Stomach (tissue), 9 donors: ENCODE measurements around the gene SH3TC1. TPM values are rescaled to one million over a fixed set of nuclear protein-coding genes. Genes with fewer than 3 reads are reported as not detected.

Source experiments
- DNase-seq, 2 donors: peaks; one replicate each; pipeline versions ENCODE4 v3.0.0 to v3.0.0-alpha.2; 2013 to 2019
- H3K27ac ChIP-seq, 5 donors: fragments of 200-600 bp in 4 of 5; sonication (generic) in 4 of 5; one replicate each; pipeline ENCODE4 v1.5.1; 2013 to 2019; ENCODE audit warnings: mild to moderate bottlenecking in 1 of 5, moderate library complexity in 1 of 5
- H3K27me3 ChIP-seq, 3 donors: fragments of 200-600 bp; sonication (generic); one replicate each; pipeline ENCODE4 v1.5.1; 2017 to 2019; ENCODE audit warnings: mixed run types in 1 of 3
- H3K36me3 ChIP-seq, 4 donors: fragments of 200-600 bp; sonication (generic); 1 replicate in 3 of 4; 2 replicates in 1 of 4; pipeline ENCODE4 v1.5.1; 2016 to 2019
- H3K4me1 ChIP-seq, 4 donors: fragments of 200-600 bp; sonication (generic); one replicate each; pipeline ENCODE4 v1.5.1; 2016 to 2019
- H3K4me3 ChIP-seq, 4 donors: fragments of 200-600 bp; sonication (generic) in 3 of 4; one replicate each; pipeline ENCODE4 v1.5.1; 2016 to 2019; ENCODE audit warnings: mild to moderate bottlenecking in 1 of 4
- H3K9me3 ChIP-seq, 4 donors: fragments of 200-600 bp; sonication (generic); one replicate each; pipeline ENCODE4 v1.5.1; 2016 to 2019
- CTCF ChIP-seq, 7 experiments: fragments of 450-650 bp in 4 of 7; fragments of 200-600 bp in 3 of 7; sonication (generic) in 3 of 7; IDR thresholded peaks; one replicate each; pipeline ENCODE4 v1.5.1; 2016 to 2019; ENCODE audit warnings: antibody characterized with exemption in 7 of 7, control low read depth in 2 of 7, mild to moderate bottlenecking in 1 of 7
- EP300 ChIP-seq: sonication (generic); formaldehyde crosslinking; IDR thresholded peaks from one replicate; pipeline ENCODE4 v1.6.1; 2017; ENCODE audit warnings: antibody characterized with exemption
- POLR2A ChIP-seq, 4 donors: fragments of 450-650 bp; IDR thresholded peaks; one replicate each; pipeline ENCODE4 v1.6.1; 2016; ENCODE audit warnings: antibody characterized with exemption in 4 of 4, control low read depth in 2 of 4, mild to moderate bottlenecking in 1 of 4, moderate library complexity in 1 of 4
- POLR2AphosphoS5 ChIP-seq, 3 donors: sonication (generic); formaldehyde crosslinking; IDR thresholded peaks; one replicate each; pipeline ENCODE4 v1.6.1; 2016; ENCODE audit warnings: antibody characterized with exemption in 3 of 3
- WGBS, 5 donors: extraction: QIAGEN DNeasy Blood & Tissue Kit in 3 of 5; methylation state at CpG; one replicate each; pipeline versions ENCODE4 v1.1.5 to v1.1.7; 2013 to 2018; 5-methylcytosine and 5-hydroxymethylcytosine counted together
- intact Hi-C: fragments of 100-400 bp; cut with DNase I; formaldehyde crosslinking; loops from one replicate; pipeline ENCODE4 v1.15.1; 2023; ENCODE audit warnings: low total_unique reads
- polyA plus RNA-seq, 3 donors: library from polyadenylated mRNA; stranded (reverse); fragments of 200-250 nt; gene quantifications; one replicate each; pipeline ENCODE4 v1.2.3, GENCODE V29; 2013
- total RNA-seq, 5 donors: library from RNA; depleted of rRNA; stranded (reverse); fragments of >200 nt; gene quantifications; one replicate each; pipeline versions ENCODE4 v1.1.0 to v1.2.3, GENCODE V29; 2014 to 2016
- donor health status: healthy with polysubstance abuse.
- donor health status: Bipolar disorder and iron deficiency.
- donor health status: healthy.

SH3TC1 gene
- total and polyA plus RNA-seq, 8 donors, result 12.0 to 96.2 (median 27.9) TPM

- no peaks in the 10 kb centered on the region for H3K9me3 ChIP-seq
- H3K4me1 ChIP-seq, result peaks cover 0 to 8% (median 4%) of the 10 kb centered on the region in 4 donors
- DNase-seq, result no peak
- 61 to 73% (median 65%) methylated on average over 13 of the region's 13 CpGs for WGBS, 5 donors
- intact Hi-C loops, result no loop called here
- H3K27me3 ChIP-seq, result no peaks in the 10 kb centered on the region
- H3K27ac ChIP-seq, result no peak overlapping the region
- H3K4me3 ChIP-seq, result no peak overlapping the region
- TF ChIP-seq POLR2A (IDR thresholded peaks at IDR 0.05), result no peak
- TF ChIP-seq CTCF (IDR thresholded peaks at IDR 0.05), result no peak
- no peak for TF ChIP-seq POLR2AphosphoS5 (IDR thresholded peaks at IDR 0.05)
- H3K36me3 ChIP-seq, result no peaks in the 10 kb centered on the region
These were observed 59.6 kb downstream of the SH3TC1 start for GRCh38 chr4:8258552-8259212.

- no peaks in the 10 kb centered on the region for H3K9me3 ChIP-seq
- intact Hi-C loops, result no loop called here
- H3K4me3 ChIP-seq, result no peak overlapping the region
- no peak for DNase-seq
- no peak for TF ChIP-seq POLR2A (IDR thresholded peaks at IDR 0.05)
- TF ChIP-seq CTCF (IDR thresholded peaks at IDR 0.05), result no peak
- TF ChIP-seq POLR2AphosphoS5 (IDR thresholded peaks at IDR 0.05), result no peak
- no peak for TF ChIP-seq EP300
- H3K4me1 ChIP-seq, result peaks cover 0 to 8% (median 4%) of the 10 kb centered on the region in 4 donors
- no peaks in the 10 kb centered on the region for H3K36me3 ChIP-seq
- WGBS, 5 donors, result 71 to 81% (median 78%) methylated on average over 11 of the region's 11 CpGs
- peak overlapping the region in 1 of 5 donors; percentile 56 for H3K27ac ChIP-seq
- H3K27me3 ChIP-seq, result no peaks in the 10 kb centered on the region
These were observed 60.8 kb downstream of the SH3TC1 start for GRCh38 chr4:8259743-8260430.

- Histone ChIP-seq H3K9me3 (no peaks in the 10 kb centered on the region), H3K4me1 (peaks cover 0 to 8% (median 4%) of the 10 kb centered on the region in 4 donors), H3K36me3 (no peaks in the 10 kb centered on the region), H3K4me3 (no peak overlapping the region), H3K27ac (peak overlapping the region in 4 of 5 donors; percentile 52 to 68 (median 57)), H3K27me3 (no peaks in the 10 kb centered on the region)
- DNase-seq, result peak in 1 of 2 donors; percentile 51
- WGBS, 5 donors, result 18 to 59% (median 35%) methylated on average over 5 to 13 of the region's 13 CpGs
- intact Hi-C loops, result no loop called here
- no peak for TF ChIP-seq CTCF (IDR thresholded peaks at IDR 0.05)
- no peak for TF ChIP-seq POLR2A (IDR thresholded peaks at IDR 0.05)
- TF ChIP-seq POLR2AphosphoS5 (IDR thresholded peaks at IDR 0.05), result peak in 1 of 3 donors; percentile 51
These were observed 61.6 kb downstream of the SH3TC1 start for GRCh38 chr4:8260656-8261111.

GRCh38 chr4:8261851-8262535 is 62.9 kb downstream of the SH3TC1 start:
- intact Hi-C loops, result no loop called here
- H3K27me3 ChIP-seq, result no peaks in the 10 kb centered on the region
- WGBS, 5 donors, result 72 to 85% (median 83%) methylated on average over 25 of the region's 25 CpGs
- no peaks in the 10 kb centered on the region for H3K9me3 ChIP-seq
- H3K27ac ChIP-seq, result no peak overlapping the region
- H3K4me1 ChIP-seq, result peaks cover 3 to 15% (median 9%) of the 10 kb centered on the region in 4 donors
- no peak overlapping the region for H3K4me3 ChIP-seq
- TF ChIP-seq EP300, result no peak
- no peak for TF ChIP-seq POLR2AphosphoS5 (IDR thresholded peaks at IDR 0.05)
- TF ChIP-seq POLR2A (IDR thresholded peaks at IDR 0.05), result no peak
- TF ChIP-seq CTCF (IDR thresholded peaks at IDR 0.05), result no peak
- no peak for DNase-seq
- H3K36me3 ChIP-seq, result no peaks in the 10 kb centered on the region
